GM18526 (cell line): ENCODE results near the gene HTR5A.

Source experiments
- POLR2A ChIP-seq: IDR thresholded peaks from 3 replicates; pipeline ENCODE4 v1.6.1; 2011; ENCODE audit not compliant: insufficient read length; ENCODE audit errors: extremely low read depth

HTR5A gene

DNA sequence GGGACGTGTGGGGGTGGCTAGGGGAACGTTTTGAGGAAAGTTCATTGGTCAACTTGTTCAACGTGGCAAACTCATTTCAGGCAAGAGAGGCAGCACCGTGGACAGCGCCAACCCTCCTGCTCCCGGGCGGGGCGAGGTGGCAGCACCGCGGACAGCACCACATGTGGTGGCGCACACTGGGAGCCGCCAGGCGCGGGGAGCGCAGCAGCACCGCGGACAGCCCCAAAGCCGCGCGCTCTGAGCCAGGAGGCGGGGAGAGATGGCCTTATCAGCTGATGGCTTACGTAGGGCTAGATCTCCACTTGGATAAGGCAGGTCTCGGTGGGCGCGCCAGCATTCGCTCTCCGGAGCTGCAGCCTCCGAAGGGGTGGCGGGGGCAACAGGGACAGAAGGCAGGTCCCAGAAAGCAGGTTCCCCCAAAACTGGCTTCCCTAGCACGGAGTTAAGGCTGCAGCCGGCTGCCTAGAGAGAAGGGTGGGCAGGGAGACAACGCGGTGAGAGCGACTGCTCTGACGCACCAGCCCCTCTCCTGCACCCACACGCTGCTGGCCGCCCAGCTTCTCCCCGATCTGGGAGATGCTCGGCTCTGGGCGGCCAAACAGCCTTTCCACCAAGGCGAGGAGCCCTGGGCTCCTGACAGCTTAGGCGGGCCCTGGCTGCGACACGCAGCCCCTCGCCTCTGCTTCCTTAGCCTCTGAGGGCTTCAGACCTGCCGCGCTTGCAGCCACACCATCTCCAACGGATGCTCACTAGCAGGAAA is at the start of gene HTR5A:
Gene HTR5A (plus strand): TSS at position 333 of the 760 bp plus-strand sequence. CDS start 576 bp downstream, outside the sequence.
- no peak for TF ChIP-seq POLR2A

DNA sequence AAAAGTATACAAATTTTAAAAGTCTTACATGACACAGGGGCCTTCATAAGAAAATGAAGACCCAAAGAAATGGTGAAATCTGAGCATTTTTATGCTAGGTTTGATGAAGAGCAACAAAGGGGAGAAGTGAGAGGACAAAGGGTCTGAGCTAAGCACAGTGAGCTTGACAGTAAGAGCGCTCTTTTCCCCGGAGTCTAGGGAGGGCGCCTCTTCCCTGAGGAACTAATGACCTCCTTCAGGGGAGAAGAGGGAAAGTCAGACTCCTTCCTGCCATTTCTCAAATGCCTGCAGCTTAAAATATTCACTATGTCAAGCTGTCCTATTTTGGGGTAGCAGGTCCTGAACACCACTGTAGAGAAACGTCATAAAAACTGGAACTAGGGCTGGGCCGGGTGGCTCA is 49.1 kb upstream of the HTR5A start:
- TF ChIP-seq POLR2A: no peak

- no peak for TF ChIP-seq POLR2A
These were observed 48.4 kb upstream of the HTR5A start for GRCh38 chr7:155021699-155022145.

DNA sequence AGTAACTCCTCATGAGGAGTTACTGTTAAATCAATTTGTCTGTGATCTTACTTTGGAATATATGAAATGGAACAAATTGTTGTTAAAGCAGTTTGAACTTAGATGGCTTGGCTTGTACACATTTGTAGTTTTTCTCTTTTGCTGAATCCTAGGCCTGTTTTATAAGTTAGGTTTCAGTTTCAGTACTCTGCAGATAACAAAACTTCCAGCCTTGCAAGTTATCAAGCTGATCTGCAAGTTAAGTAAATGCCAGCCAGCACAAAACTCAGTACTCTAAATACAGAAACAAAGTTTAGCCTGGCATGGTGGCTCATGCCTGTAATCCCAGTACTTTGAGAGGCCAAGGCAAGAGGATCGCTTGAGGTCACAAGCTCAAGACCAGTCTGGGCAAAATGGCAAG is 42.2 kb upstream of the HTR5A start:
- no peak for TF ChIP-seq POLR2A

DNA sequence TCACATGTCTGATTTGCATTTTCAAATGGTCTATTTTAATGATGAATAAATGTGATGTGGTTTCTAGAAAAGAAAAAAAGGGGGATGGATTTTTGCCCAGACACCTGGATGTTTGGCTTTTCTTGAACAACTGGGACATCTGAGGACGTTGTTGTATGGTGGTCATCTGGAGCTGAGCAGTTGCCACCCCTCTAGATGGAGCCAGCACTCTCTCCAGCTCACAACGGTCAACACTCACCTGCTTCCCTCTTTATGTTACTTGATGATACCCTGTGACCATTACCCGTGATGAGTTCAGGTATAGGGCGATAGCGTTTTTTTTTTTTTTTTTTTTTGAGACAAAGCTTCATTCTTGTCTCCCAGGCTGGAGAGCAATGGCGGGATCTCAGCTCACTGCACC is 37.1 kb upstream of the HTR5A start:
- no peak for TF ChIP-seq POLR2A

DNA sequence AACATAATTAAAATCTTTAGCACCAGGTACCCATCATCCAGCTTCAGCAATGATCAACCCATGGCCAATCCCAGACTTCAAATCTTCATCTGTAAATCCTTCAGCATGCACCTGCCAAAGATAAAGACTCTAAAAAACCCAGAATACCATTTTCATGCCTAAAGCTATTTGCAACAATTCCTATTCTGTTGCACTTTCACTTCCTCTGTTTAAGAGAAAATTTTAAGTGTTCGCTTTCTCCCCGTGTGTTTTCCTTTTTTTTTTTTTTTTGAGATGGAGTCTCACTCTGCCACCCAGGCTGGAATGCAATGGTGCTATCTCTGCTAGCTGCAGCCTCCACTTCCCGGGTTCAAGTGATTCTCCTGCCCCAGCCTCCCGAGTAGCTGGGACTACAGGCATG is 31.8 kb upstream of the HTR5A start:
- TF ChIP-seq POLR2A: no peak

- TF ChIP-seq POLR2A: no peak
These were observed 26.4 kb upstream of the HTR5A start for GRCh38 chr7:155043756-155044155.

GRCh38 chr7:155048006-155048405 is 22.1 kb upstream of the HTR5A start:
- TF ChIP-seq POLR2A: no peak

GRCh38 chr7:155051355-155051754 is 18.8 kb upstream of the HTR5A start:
- no peak for TF ChIP-seq POLR2A

DNA sequence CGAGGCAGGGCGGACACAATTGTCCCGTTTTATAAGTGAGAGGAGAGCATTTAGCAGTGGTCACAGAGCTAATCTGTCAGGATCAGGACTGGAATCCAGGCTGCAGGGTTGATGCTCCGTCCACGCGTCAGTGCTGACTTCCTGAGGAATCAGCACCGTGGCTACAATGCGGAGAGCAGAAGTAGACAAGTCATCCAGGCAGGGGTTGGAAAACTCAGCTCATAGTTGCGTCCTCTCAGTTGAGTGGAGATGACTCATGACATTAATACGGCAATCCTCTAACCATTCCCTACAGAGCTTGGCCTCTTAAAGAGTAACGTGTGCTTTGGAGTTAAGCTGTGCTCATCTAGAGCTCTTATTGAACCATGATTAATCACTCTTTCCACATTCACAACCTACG is 17.1 kb upstream of the HTR5A start:
- no peak for TF ChIP-seq POLR2A

DNA sequence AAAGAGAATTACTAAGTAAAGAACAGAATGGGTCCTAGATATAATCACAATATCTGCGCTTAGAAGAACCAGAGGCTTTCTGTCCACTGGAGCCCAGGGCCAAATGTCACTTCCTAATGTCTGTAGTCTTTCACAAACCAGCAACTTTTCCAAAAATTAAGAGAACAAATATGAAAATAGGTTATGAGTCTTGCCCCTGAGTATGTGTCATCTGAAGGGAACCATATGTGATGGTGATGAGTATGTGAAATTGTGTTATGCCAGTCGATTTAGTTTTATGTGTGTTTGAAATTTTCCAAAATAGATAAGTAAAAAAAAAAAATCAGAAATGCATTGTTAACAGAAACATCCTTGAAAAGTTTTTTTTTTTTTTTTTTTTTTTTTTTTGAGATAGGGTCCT is 15.4 kb upstream of the HTR5A start:
- no peak for TF ChIP-seq POLR2A

GRCh38 chr7:155057076-155057475 is 13.0 kb upstream of the HTR5A start:
- no peak for TF ChIP-seq POLR2A

GRCh38 chr7:155058896-155059295 is 11.2 kb upstream of the HTR5A start:
- TF ChIP-seq POLR2A: no peak

GRCh38 chr7:155059703-155060102 is 10.4 kb upstream of the HTR5A start:
- no peak for TF ChIP-seq POLR2A

- TF ChIP-seq POLR2A: no peak
These were observed 7.7 kb upstream of the HTR5A start for GRCh38 chr7:155062411-155062810.

DNA sequence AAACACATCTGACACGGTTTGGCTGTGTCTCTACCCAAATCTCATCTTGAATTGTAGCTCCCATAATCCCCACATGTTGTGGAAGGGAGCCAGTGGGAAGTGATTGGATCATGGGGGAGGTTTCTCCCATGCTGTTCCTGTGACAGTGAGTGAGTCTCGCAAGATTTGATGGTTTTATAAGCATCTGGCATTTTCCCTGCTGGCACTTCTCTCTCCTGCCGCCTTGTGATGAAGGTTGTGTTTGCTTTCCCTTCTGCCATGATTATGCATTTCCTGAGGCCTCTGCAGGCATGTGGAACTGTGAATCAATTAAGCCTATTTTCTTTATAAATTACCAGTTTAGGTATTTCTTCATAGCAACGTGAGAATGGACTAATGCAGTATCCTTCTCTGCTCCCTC is 5.9 kb upstream of the HTR5A start:
- no peak for TF ChIP-seq POLR2A

GRCh38 chr7:155066417-155066950 is 3.6 kb upstream of the HTR5A start:
- no peak for TF ChIP-seq POLR2A
